ENCODE results near the gene CFAP157.

The CFAP157 gene

GRCh38 chr9:127693697-127694096 lies 13.1 kb upstream of the CFAP157 start:
- DNase-seq = no peak

- no peak for DNase-seq
Observed at GRCh38 chr9:127694890-127695720, 11.7 kb upstream of the CFAP157 start.

- DNase-seq = no peak
Observed at GRCh38 chr9:127697575-127697974, 9.2 kb upstream of the CFAP157 start.

- no peak for DNase-seq
Observed at GRCh38 chr9:127698386-127698785, 8.4 kb upstream of the CFAP157 start.

GRCh38 chr9:127698985-127699670 lies 7.7 kb upstream of the CFAP157 start:
- peak; percentile 78 for DNase-seq

- DNase-seq = no peak
Observed at GRCh38 chr9:127700140-127700539, 6.6 kb upstream of the CFAP157 start.

GRCh38 chr9:127700594-127701255 lies 6.1 kb upstream of the CFAP157 start:
- DNase-seq = no peak

GRCh38 chr9:127703289-127703946 lies 3.4 kb upstream of the CFAP157 start:
- no peak for DNase-seq

GRCh38 chr9:127705577-127706379 lies 1.0 kb upstream of the CFAP157 start:
- no peak for DNase-seq

GRCh38 chr9:127707766-127708165 lies 978 bp downstream of the CFAP157 start:
- DNase-seq = peak; percentile 34

- DNase-seq = no peak
Observed at GRCh38 chr9:127708952-127709587, 2.3 kb downstream of the CFAP157 start.

GRCh38 chr9:127710204-127710783 lies 3.5 kb downstream of the CFAP157 start:
- no peak for DNase-seq

- DNase-seq = no peak
Observed at GRCh38 chr9:127711226-127711701, 4.5 kb downstream of the CFAP157 start.

- no peak for DNase-seq
Observed at GRCh38 chr9:127711831-127712274, 5.1 kb downstream of the CFAP157 start.

GRCh38 chr9:127712371-127712770 lies 5.6 kb downstream of the CFAP157 start:
- DNase-seq = no peak

GRCh38 chr9:127712867-127713266 lies 6.1 kb downstream of the CFAP157 start:
- DNase-seq = no peak

- no peak for DNase-seq
Observed at GRCh38 chr9:127714020-127714750, 7.4 kb downstream of the CFAP157 start.

- no peak for DNase-seq
Observed at GRCh38 chr9:127714951-127715469, 8.2 kb downstream of the CFAP157 start.

GRCh38 chr9:127715470-127716337 lies 8.9 kb downstream of the CFAP157 start, which contains the start of the genes PTRH1 and TTC16:
Gene PTRH1 (minus strand): TSS chr9:127715663. CDS start chr9:127715639, 24 bp downstream.
Gene TTC16 (plus strand): TSS chr9:127716079. CDS start chr9:127716146, 67 bp downstream.
- DNase-seq = peak; percentile 97

Data from activated T-cell treated with anti-CD3 and anti-CD28 coated beads, Interleukin-2, amount 50 U/mL, for 1 hour (primary cell).